IMR-90 (cell line): ENCODE measurements around the gene RMND5B. TPM values are rescaled to one million over a fixed set of nuclear protein-coding genes. Genes with fewer than 3 reads are reported as not detected.

Experiments
- ATAC-seq: fragments of 200-7000 bp; cut with Tn5 transposase; 2 replicates; pipeline ENCODE4 v1.9.1; 2020; ENCODE audit warnings: low read depth, mild to moderate bottlenecking, moderate library complexity
- BruUV-seq: library from RNA; stranded (reverse); fragments of 400-500 nt; replicated peaks from 2 replicates; lab custom pipeline; 2021; lab: Mats Ljungman, UMichigan
- CTCF ChIA-PET: fragments of 300-600 bp; formaldehyde crosslinking; extraction: SDS; loops from one replicate; lab custom pipeline; 2021; ENCODE audit warnings: antibody characterized with exemption; lab: Yijun Ruan, JAX
- POLR2A ChIA-PET: fragments of 300-600 bp; sonication (Branson Sonifier 250); formaldehyde crosslinking; loops from one replicate; lab custom pipeline; 2022; ENCODE audit warnings: antibody characterized with exemption; ENCODE audit not compliant: unreplicated experiment; lab: Charles Lee
- DNase-seq: peaks from one replicate; pipeline ENCODE4 v3.0.0; 2013
- H2AFZ ChIP-seq: replicated peaks from 2 replicates; pipeline ENCODE3; 2013; ENCODE audit warnings: low read length, mild to moderate bottlenecking; ENCODE audit not compliant: poor library complexity
- H2AK5ac ChIP-seq: 2 replicates; pipeline ENCODE4 v1.6.1; 2013; ENCODE audit warnings: low read depth, low read length, inconsistent platforms
- H2AK9ac ChIP-seq: replicated peaks from 2 replicates; pipeline ENCODE3; 2013; ENCODE audit warnings: mild to moderate bottlenecking, low read depth, low read length, moderate library complexity; ENCODE audit not compliant: poor library complexity
- H2BK120ac ChIP-seq: 2 replicates; pipeline ENCODE4 v1.6.1; 2013; ENCODE audit warnings: low read depth, low read length, inconsistent platforms
- H2BK15ac ChIP-seq: 3 replicates; pipeline ENCODE4 v1.6.1; 2013; ENCODE audit warnings: low read depth, low read length, inconsistent platforms
- H2BK20ac ChIP-seq: 2 replicates; pipeline ENCODE4 v1.6.1; 2013; ENCODE audit warnings: low read depth, mild to moderate bottlenecking, inconsistent platforms, low read length, moderate library complexity
- H2BK5ac ChIP-seq: 2 replicates; pipeline ENCODE4 v1.6.1; 2013; ENCODE audit warnings: mild to moderate bottlenecking, low read depth, low read length, inconsistent platforms; ENCODE audit not compliant: poor library complexity, severe bottlenecking
- H3K14ac ChIP-seq: replicated peaks from 2 replicates; pipeline ENCODE4 v1.6.1; 2013; ENCODE audit warnings: low read depth, low read length, inconsistent platforms
- H3K18ac ChIP-seq: 2 replicates; pipeline ENCODE4 v1.6.1; 2013; ENCODE audit warnings: low read depth, low read length, control low read depth
- H3K23ac ChIP-seq: 2 replicates; pipeline ENCODE4 v1.6.1; 2013; ENCODE audit warnings: low read depth, low read length, inconsistent platforms
- H3K27ac ChIP-seq: 2 replicates; pipeline ENCODE4 v1.5.1; 2013; ENCODE audit warnings: mild to moderate bottlenecking, control low read depth, low read length; ENCODE audit not compliant: insufficient read depth
- H3K27me3 ChIP-seq: 2 replicates; pipeline ENCODE4 v1.6.1; 2013; ENCODE audit warnings: low read length; ENCODE audit not compliant: control insufficient read depth, insufficient read depth
- H3K36me3 ChIP-seq: 2 replicates; pipeline ENCODE4 v1.6.1; 2013; ENCODE audit warnings: low read length, mixed read lengths; ENCODE audit not compliant: control insufficient read depth, insufficient read depth
- H3K4ac ChIP-seq: 2 replicates; pipeline ENCODE4 v1.6.1; 2013; ENCODE audit warnings: low read depth, low read length, inconsistent platforms
- H3K4me1 ChIP-seq: 2 replicates; pipeline ENCODE4 v1.6.1; 2013; ENCODE audit warnings: low read length, mixed read lengths; ENCODE audit not compliant: control insufficient read depth, insufficient read depth
- H3K4me2 ChIP-seq: 2 replicates; pipeline ENCODE4 v1.6.1; 2013; ENCODE audit warnings: low read depth, mild to moderate bottlenecking, control low read depth, low read length, moderate library complexity
- H3K4me3 ChIP-seq: 2 replicates; pipeline ENCODE4 v1.5.1; 2013; ENCODE audit warnings: low read depth, mild to moderate bottlenecking, control low read depth, low read length, moderate library complexity; ENCODE audit not compliant: insufficient read depth
- H3K56ac ChIP-seq: 2 replicates; pipeline ENCODE4 v1.6.1; 2013; ENCODE audit warnings: low read length, inconsistent platforms; ENCODE audit not compliant: insufficient read depth; ENCODE audit errors: extremely low read depth
- H3K79me1 ChIP-seq, 2 experiments: 2 replicates each; pipeline ENCODE4 v1.6.1; 2013; ENCODE audit warnings: low read length in 2 of 2, inconsistent platforms in 1 of 2, low read depth in 1 of 2
- H3K9ac ChIP-seq: 2 replicates; pipeline ENCODE4 v1.6.1; 2013; ENCODE audit warnings: low read depth, low read length, control low read depth
- H3K9me1 ChIP-seq: 2 replicates; pipeline ENCODE4 v1.6.1; 2013; ENCODE audit warnings: low read length, inconsistent platforms; ENCODE audit not compliant: insufficient read depth
- H3K9me3 ChIP-seq: 2 replicates; pipeline ENCODE4 v1.6.1; 2013; ENCODE audit warnings: low read length; ENCODE audit not compliant: control insufficient read depth, insufficient read depth
- H4K20me1 ChIP-seq: 2 replicates; pipeline ENCODE4 v1.6.1; 2013; ENCODE audit warnings: low read length, inconsistent platforms; ENCODE audit not compliant: insufficient read depth
- H4K5ac ChIP-seq: 2 replicates; pipeline ENCODE4 v1.6.1; 2013; ENCODE audit warnings: mild to moderate bottlenecking, low read depth, low read length, control low read depth
- H4K8ac ChIP-seq, 2 experiments: 2 replicates each; pipeline ENCODE4 v1.6.1; 2013; ENCODE audit warnings: low read depth in 2 of 2, low read length in 2 of 2, control low read depth in 1 of 2, inconsistent platforms in 1 of 2
- H4K91ac ChIP-seq: 2 replicates; pipeline ENCODE4 v1.6.1; 2013; ENCODE audit warnings: low read depth, low read length, inconsistent platforms; ENCODE audit not compliant: insufficient read depth
- BHLHE40 ChIP-seq: fragments of 150-350 bp; IDR thresholded peaks from 2 replicates; pipeline ENCODE4 v1.6.1; 2016; ENCODE audit warnings: mild to moderate bottlenecking, low read depth, low read length
- CEBPB ChIP-seq: IDR thresholded peaks from 2 replicates; pipeline ENCODE4 v1.6.1; 2012; ENCODE audit warnings: low read depth, low read length, improper control_type of control experiment
- CTCF ChIP-seq: conservative IDR thresholded peaks from 2 replicates; pipeline ENCODE4 v1.5.1; 2012; ENCODE audit warnings: mild to moderate bottlenecking, low read depth, low read length, improper control_type of control experiment
- ELK1 ChIP-seq: fragments of 150-350 bp; IDR thresholded peaks from 2 replicates; pipeline ENCODE4 v1.6.1; 2016; ENCODE audit warnings: low read depth, mild to moderate bottlenecking, low read length, moderate library complexity, borderline replicate concordance
- MXI1 ChIP-seq: IDR thresholded peaks from 2 replicates; pipeline ENCODE4 v1.6.1; 2012; ENCODE audit warnings: low read depth, mild to moderate bottlenecking, low read length, moderate library complexity, borderline replicate concordance
- NFE2L2 ChIP-seq: fragments of 150-350 bp; IDR thresholded peaks from 2 replicates; pipeline ENCODE4 v1.6.1; 2016; ENCODE audit warnings: low read depth, mild to moderate bottlenecking, low read length
- POLR2A ChIP-seq: IDR thresholded peaks from 2 replicates; pipeline ENCODE4 v1.6.1; 2012; ENCODE audit warnings: mild to moderate bottlenecking, low read depth, low read length
- RAD21 ChIP-seq: IDR thresholded peaks from 2 replicates; pipeline ENCODE4 v1.6.1; 2012; ENCODE audit warnings: low read length, improper control_type of control experiment
- RCOR1 ChIP-seq: IDR thresholded peaks from 2 replicates; pipeline ENCODE4 v1.6.1; 2012; ENCODE audit warnings: mild to moderate bottlenecking, low read length, improper control_type of control experiment; ENCODE audit not compliant: insufficient replicate concordance
- RFX5 ChIP-seq: IDR thresholded peaks from 2 replicates; pipeline ENCODE4 v1.8.0; 2012; ENCODE audit warnings: low read depth, mild to moderate bottlenecking, low read length, moderate library complexity
- SMC3 ChIP-seq: fragments of 150-350 bp; IDR thresholded peaks from 2 replicates; pipeline ENCODE4 v1.6.1; 2016; ENCODE audit warnings: low read depth, mild to moderate bottlenecking, antibody characterized with exemption, low read length, moderate library complexity
- USF2 ChIP-seq: fragments of 150-350 bp; IDR thresholded peaks from 2 replicates; pipeline ENCODE4 v1.6.1; 2017; ENCODE audit warnings: mild to moderate bottlenecking, antibody characterized with exemption, low read length, low read depth
- WGBS, 2 experiments: methylation state at CpG; one replicate each; pipeline versions ENCODE4 v1.1.5 to v1.1.7; 2013; ENCODE audit warnings: missing lambda C conversion rate in 2 of 2; ENCODE audit not compliant: insufficient read length in 1 of 2; ENCODE audit errors: extremely low coverage in 2 of 2; 5-methylcytosine and 5-hydroxymethylcytosine counted together
- dilution Hi-C: fragments of 300-500 bp; cut with HindIII; formaldehyde crosslinking; loops from one replicate; pipeline ENCODE4 v1.14.3; 2018; ENCODE audit warnings: low sequenced_read_pairs; ENCODE audit not compliant: unreplicated experiment
- in situ Hi-C: fragments of 300-500 bp; cut with MboI; formaldehyde crosslinking; loops from 3 replicates; pipeline ENCODE4 v1.14.3; 2019; ENCODE audit warnings: low sequenced_read_pairs, inconsistent platforms, mixed read lengths
- intact Hi-C: fragments of 100-400 bp; cut with micrococcal nuclease; formaldehyde crosslinking; loops from 2 replicates; pipeline ENCODE4 v1.10.0; 2022
- polyA plus RNA-seq, 3 experiments: library from polyadenylated mRNA; depleted of rRNA; stranded (reverse); fragments of >200 nt; gene quantifications; 2 replicates each; pipeline ENCODE4 v1.2.3, GENCODE V29; 2012; ENCODE audit warnings: low replicate concordance in 1 of 3
- total RNA-seq: library from RNA; depleted of rRNA; stranded (reverse); fragments of >200 nt; gene quantifications from 2 replicates; pipeline ENCODE4 v1.2.3, GENCODE V29; 2012

Gene RMND5B
- total and polyA plus RNA-seq, 2 of the 4 experiments (the other 2 are of a cell fraction), result 14.0 to 19.5 TPM

DNA sequence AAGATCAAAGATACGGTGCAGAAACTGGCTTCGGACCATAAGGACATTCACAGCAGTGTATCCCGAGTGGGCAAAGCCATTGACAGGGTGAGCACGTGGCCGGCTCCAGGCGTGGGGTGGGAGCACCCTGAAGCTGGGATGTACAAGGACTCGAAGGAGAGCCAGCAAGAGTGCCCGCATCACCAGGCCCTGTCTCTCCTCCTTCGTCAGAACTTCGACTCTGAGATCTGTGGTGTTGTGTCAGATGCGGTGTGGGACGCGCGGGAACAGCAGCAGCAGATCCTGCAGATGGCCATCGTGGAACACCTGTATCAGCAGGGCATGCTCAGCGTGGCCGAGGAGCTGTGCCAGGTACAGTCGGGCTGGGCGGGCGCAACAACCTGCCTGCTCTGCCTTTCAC lies 11.8 kb downstream of the RMND5B start:
- no peak overlapping the region for H2AK9ac ChIP-seq
- no peak overlapping the region for H3K4ac ChIP-seq
- H3K56ac ChIP-seq, result no peak overlapping the region
- in situ Hi-C loops, result no loop called here
- H4K91ac ChIP-seq, result no peak overlapping the region
- no peak overlapping the region for H3K9ac ChIP-seq
- CTCF ChIA-PET, result interaction anchor here (0.9 kb wide), 1 partner anchor 18 kb away, joined by 3 read pairs; no protein-coding TSS in a partner anchor
- no peak overlapping the region for H2BK15ac ChIP-seq
- H3K4me1 ChIP-seq, result peaks cover 3% of the 10 kb centered on the region; the same call in 1 of the 2 replicates
- no peak overlapping the region for H4K8ac ChIP-seq
- H3K14ac ChIP-seq, result no peak overlapping the region
- no peaks in the 10 kb centered on the region for H3K27me3 ChIP-seq
- ATAC-seq (no peak), DNase-seq (no peak)
- H3K36me3 ChIP-seq, result peaks cover 38% of the 10 kb centered on the region
- no peak overlapping the region for H3K23ac ChIP-seq
- H2BK5ac ChIP-seq, result no peak overlapping the region
- no peaks in the 10 kb centered on the region; a peak in 1 of 4 replicates for H3K79me1 ChIP-seq
- no peak for TF ChIP-seq RFX5
- no peak for TF ChIP-seq CEBPB
- TF ChIP-seq SMC3, result no peak
- TF ChIP-seq USF2, result no peak
- no peak for TF ChIP-seq CTCF
- TF ChIP-seq ELK1, result no peak
- no peak for TF ChIP-seq BHLHE40
- TF ChIP-seq RAD21, result no peak
- no peak for TF ChIP-seq MXI1
- TF ChIP-seq RCOR1, result no peak
- no peak for TF ChIP-seq POLR2A
- TF ChIP-seq NFE2L2, result no peak
- no peak overlapping the region for H2BK20ac ChIP-seq
- H3K4me2 ChIP-seq, result no peak overlapping the region
- H4K20me1 ChIP-seq, result peaks cover 10% of the 10 kb centered on the region; the same call in 1 of the 2 replicates
- H3K9me1 ChIP-seq, result no peaks in the 10 kb centered on the region
- 91% methylated on average over 20 of the region's 20 CpGs; no CpG with 5 or more reads in 1 of the 2 experiments for WGBS, 2 experiments
- H2AFZ ChIP-seq, result no peak overlapping the region
- POLR2A ChIA-PET, result no interaction called here
- BruUV-seq, result no TSS peak
- H3K18ac ChIP-seq, result no peak overlapping the region
- no peak overlapping the region for H4K5ac ChIP-seq
- no peaks in the 10 kb centered on the region for H3K9me3 ChIP-seq
- H3K4me3 ChIP-seq, result no peak overlapping the region
- dilution Hi-C loops, result no loop called here
- no peak overlapping the region for H2BK120ac ChIP-seq
- H3K27ac ChIP-seq, result no peak overlapping the region
- intact Hi-C loops, result no loop called here
- no peak overlapping the region for H2AK5ac ChIP-seq
